Liver (tissue), 3 donors: Measurements from ENCODE around the gene ATP6V1G1.

Source experiments
- CTCF ChIP-seq: fragments of 150-350 bp; IDR thresholded peaks from 2 replicates; pipeline ENCODE4 v1.5.1; 2017; ENCODE audit warnings: improper control_type of control experiment, low read depth, low read length; ENCODE audit not compliant: missing input control
- EGR1 ChIP-seq, 2 donors: IDR thresholded peaks; 2 replicates each; pipeline ENCODE4 v1.6.1; 2016 to 2018; ENCODE audit warnings: antibody characterized with exemption in 2 of 2, low read depth in 2 of 2
- FOXA1 ChIP-seq: IDR thresholded peaks from 2 replicates; pipeline ENCODE4 v1.6.1; 2016; ENCODE audit warnings: antibody characterized with exemption
- HNF4G ChIP-seq: IDR thresholded peaks from 2 replicates; pipeline ENCODE4 v1.6.1; 2016; ENCODE audit warnings: antibody characterized with exemption
- JUND ChIP-seq, 2 donors: IDR thresholded peaks; 2 replicates each; pipeline ENCODE4 v1.6.1; 2016; ENCODE audit warnings: antibody characterized with exemption in 2 of 2
- MAX ChIP-seq: IDR thresholded peaks from 2 replicates; pipeline ENCODE4 v1.6.1; 2016; ENCODE audit warnings: antibody characterized with exemption
- NR2F2 ChIP-seq: IDR thresholded peaks from 2 replicates; pipeline ENCODE4 v1.6.1; 2016; ENCODE audit warnings: antibody characterized with exemption
- RAD21 ChIP-seq, 2 donors: IDR thresholded peaks; 2 replicates each; pipeline ENCODE4 v1.6.1; 2016; ENCODE audit warnings: antibody characterized with exemption in 2 of 2, mild to moderate bottlenecking in 2 of 2
- REST ChIP-seq: IDR thresholded peaks from 2 replicates; pipeline ENCODE4 v1.6.1; 2016; ENCODE audit warnings: antibody characterized with exemption, mild to moderate bottlenecking
- RXRA ChIP-seq, 2 donors: IDR thresholded peaks; 2 replicates each; pipeline ENCODE4 v1.6.1; 2017 to 2018; ENCODE audit warnings: antibody characterized with exemption in 2 of 2, mild to moderate bottlenecking in 1 of 2
- SP1 ChIP-seq: IDR thresholded peaks from 2 replicates; pipeline ENCODE4 v1.6.1; 2018; ENCODE audit warnings: antibody characterized with exemption, mild to moderate bottlenecking
- YY1 ChIP-seq: IDR thresholded peaks from 2 replicates; pipeline ENCODE4 v1.6.1; 2016; ENCODE audit warnings: antibody characterized with exemption, mild to moderate bottlenecking
- ZBTB33 ChIP-seq: IDR thresholded peaks from 2 replicates; pipeline ENCODE4 v1.6.1; 2016; ENCODE audit warnings: antibody characterized with exemption
- donor health status: healthy.
- donor health status: healthy.

- TF ChIP-seq CTCF (no peak), RAD21 (IDR thresholded peaks at IDR 0.05) (no peak), EGR1 (IDR thresholded peaks at IDR 0.05; ENCODE audit: low read depth in 2 of 2) (no peak), REST (no peak), JUND (IDR thresholded peaks at IDR 0.05) (no peak), MAX (no peak), NR2F2 (no peak), RXRA (IDR thresholded peaks at IDR 0.05) (no peak), HNF4G (no peak), SP1 (no peak), ZBTB33 (no peak), YY1 (no peak), FOXA1 (no peak)
Observed at GRCh38 chr9:114638404-114638803, 50.8 kb downstream of the ATP6V1G1 start.
